Non-pigmented ciliary epithelial cell (primary cell): ENCODE results near the gene MGAT4D.
"Not testable (repeated sequence)": the region's sequence is repeated elsewhere in the genome, so short reads cannot be mapped to it uniquely, and the experiment has no call there.

Source experiments
- DNase-seq: peaks from one replicate; pipeline ENCODE4 v3.0.0-alpha.2; 2010; ENCODE audit warnings: low read depth

Gene MGAT4D

GRCh38 chr4:140497747-140498636, at the start of gene MGAT4D:
Gene MGAT4D (minus strand): TSS chr4:140498293. CDS start chr4:140498222, 71 bp downstream.
- DNase-seq: no peak

- peak; percentile 59 for DNase-seq
Observed at GRCh38 chr4:140533951-140534480, 35.9 kb upstream of the MGAT4D start.

GRCh38 chr4:140529434-140529833, 31.3 kb upstream of the MGAT4D start:
- no peak for DNase-seq

GRCh38 chr4:140523857-140524742, 26.0 kb upstream of the MGAT4D start, which contains the start of gene ELMOD2:
Gene ELMOD2 (plus strand): TSS chr4:140524168. CDS start chr4:140525429, 1,261 bp downstream.
- peak; percentile 91 for DNase-seq

- no peak for DNase-seq
Observed at GRCh38 chr4:140523370-140523856, 25.3 kb upstream of the MGAT4D start.

- DNase-seq: no peak
Observed at GRCh38 chr4:140515423-140515822, 17.3 kb upstream of the MGAT4D start.

GRCh38 chr4:140513765-140514164, 15.7 kb upstream of the MGAT4D start:
- DNase-seq: not testable (repeated sequence)

GRCh38 chr4:140504261-140504660, 6.2 kb upstream of the MGAT4D start:
- DNase-seq: no peak

GRCh38 chr4:140499391-140499790, 1.3 kb upstream of the MGAT4D start:
- no peak for DNase-seq

- DNase-seq: no peak
Observed at GRCh38 chr4:140497405-140497746, 717 bp downstream of the MGAT4D start.

GRCh38 chr4:140485939-140486338, 12.2 kb downstream of the MGAT4D start:
- DNase-seq: no peak

- no peak for DNase-seq
Observed at GRCh38 chr4:140483445-140483844, 14.6 kb downstream of the MGAT4D start.

GRCh38 chr4:140472156-140472555, 25.9 kb downstream of the MGAT4D start:
- DNase-seq: no peak

- DNase-seq: no peak
Observed at GRCh38 chr4:140469791-140470733, 28.0 kb downstream of the MGAT4D start.

- no peak for DNase-seq
Observed at GRCh38 chr4:140466146-140466545, 31.9 kb downstream of the MGAT4D start.

- no peak for DNase-seq
Observed at GRCh38 chr4:140463614-140464013, 34.5 kb downstream of the MGAT4D start.

GRCh38 chr4:140463182-140463581, 34.9 kb downstream of the MGAT4D start:
- no peak for DNase-seq

- no peak for DNase-seq
Observed at GRCh38 chr4:140450352-140450751, 47.7 kb downstream of the MGAT4D start.

GRCh38 chr4:140448830-140449229, 49.3 kb downstream of the MGAT4D start:
- no peak for DNase-seq

GRCh38 chr4:140448162-140448561, 49.9 kb downstream of the MGAT4D start:
- DNase-seq: no peak

- DNase-seq: not testable (repeated sequence)
Observed at GRCh38 chr4:140444347-140444746, 53.7 kb downstream of the MGAT4D start.
